Effector memory CD4-positive, alpha-beta T cell (primary cell): ENCODE results near the gene C1QBP.
A peak's percentile ranks its signal among the peaks of the same experiment; 100 is the strongest.
"Not testable (repeated sequence)": the region's sequence is repeated elsewhere in the genome, so short reads cannot be mapped to it uniquely, and the experiment has no call there.

Experiments
- DNase-seq, 3 donors: peaks; one replicate each; pipeline ENCODE4 v3.0.0-alpha.2; 2020
- H3K27ac ChIP-seq: 2 replicates; pipeline ENCODE4 v1.7.0; 2013; ENCODE audit warnings: mild to moderate bottlenecking, low read length, moderate library complexity; ENCODE audit not compliant: insufficient read depth, poor library complexity, severe bottlenecking
- H3K27me3 ChIP-seq: replicated peaks from 2 replicates; pipeline ENCODE4 v1.7.0; 2013; ENCODE audit warnings: mild to moderate bottlenecking, low read length; ENCODE audit not compliant: insufficient read depth, control insufficient read depth, poor library complexity, severe bottlenecking
- H3K36me3 ChIP-seq: 2 replicates; pipeline ENCODE4 v1.7.0; 2013; ENCODE audit warnings: mild to moderate bottlenecking, low read length, moderate library complexity; ENCODE audit not compliant: control insufficient read depth, insufficient read depth
- H3K4me1 ChIP-seq: 2 replicates; pipeline ENCODE4 v1.7.0; 2013; ENCODE audit warnings: low read length, mild to moderate bottlenecking; ENCODE audit not compliant: control insufficient read depth, insufficient read depth, poor library complexity, severe bottlenecking
- H3K4me3 ChIP-seq: 2 replicates; pipeline ENCODE4 v1.7.0; 2013; ENCODE audit warnings: low read length, low read depth, mild to moderate bottlenecking; ENCODE audit not compliant: insufficient read depth, poor library complexity, severe bottlenecking
- H3K9me3 ChIP-seq: 2 replicates; pipeline ENCODE4 v1.7.0; 2013; ENCODE audit warnings: mild to moderate bottlenecking, low read length, moderate library complexity; ENCODE audit not compliant: control insufficient read depth

The C1QBP gene

DNA sequence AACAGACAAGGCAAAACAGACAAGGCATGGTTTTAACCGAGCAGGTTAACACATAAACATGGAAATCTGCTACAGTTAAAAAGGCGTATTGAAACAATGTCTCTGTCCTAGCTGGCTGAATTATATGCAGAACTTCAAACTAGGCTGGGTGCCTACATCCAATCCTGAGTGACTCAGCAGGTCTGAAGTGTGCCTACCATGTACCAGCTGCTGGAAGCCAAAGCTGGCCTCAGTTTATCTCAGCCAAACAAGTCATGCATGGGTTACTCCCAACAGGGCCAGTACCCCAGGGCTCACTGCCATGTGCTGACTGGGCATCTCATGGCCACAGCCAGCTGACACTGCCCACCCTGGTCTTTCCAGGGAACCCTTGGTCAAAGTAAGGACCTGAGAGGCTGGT, 4.0 kb downstream of the C1QBP start:
- H3K36me3 ChIP-seq = peaks cover 48% of the 10 kb centered on the region
- H3K27me3 ChIP-seq = no peaks in the 10 kb centered on the region
- H3K4me1 ChIP-seq = peaks cover 20% of the 10 kb centered on the region
- DNase-seq = no peak
- no peak overlapping the region for H3K27ac ChIP-seq
- H3K4me3 ChIP-seq = no peak overlapping the region
- H3K9me3 ChIP-seq = no peaks in the 10 kb centered on the region

GRCh38 chr17:5431949-5432556, 6.9 kb downstream of the C1QBP start:
- Histone ChIP-seq H3K27ac (no peak overlapping the region), H3K36me3 (peaks cover 72% of the 10 kb centered on the region), H3K27me3 (no peaks in the 10 kb centered on the region), H3K4me3 (no peak overlapping the region), H3K4me1 (peaks cover 6% of the 10 kb centered on the region), H3K9me3 (no peaks in the 10 kb centered on the region)
- no peak for DNase-seq

GRCh38 chr17:5431234-5431633, 7.7 kb downstream of the C1QBP start:
- DNase-seq, H3K4me1 ChIP-seq, H3K27me3 ChIP-seq, H3K27ac ChIP-seq, H3K4me3 ChIP-seq, H3K9me3 ChIP-seq: not testable (repeated sequence)
- H3K36me3 ChIP-seq = peaks cover 79% of the 10 kb centered on the region

- no peaks in the 10 kb centered on the region for H3K9me3 ChIP-seq
- H3K27me3 ChIP-seq = no peaks in the 10 kb centered on the region
- DNase-seq = no peak
- peaks cover 86% of the 10 kb centered on the region for H3K36me3 ChIP-seq
- no peak overlapping the region for H3K27ac ChIP-seq
- no peak overlapping the region for H3K4me3 ChIP-seq
- no peaks in the 10 kb centered on the region for H3K4me1 ChIP-seq
Observed at GRCh38 chr17:5430413-5430999, 8.4 kb downstream of the C1QBP start.

- Histone ChIP-seq H3K9me3 (no peaks in the 10 kb centered on the region), H3K27ac (no peak overlapping the region), H3K27me3 (no peaks in the 10 kb centered on the region), H3K4me1 (no peaks in the 10 kb centered on the region), H3K36me3 (peaks cover 87% of the 10 kb centered on the region), H3K4me3 (no peak overlapping the region)
- DNase-seq = no peak
Observed at GRCh38 chr17:5429191-5429887, 9.6 kb downstream of the C1QBP start.

DNA sequence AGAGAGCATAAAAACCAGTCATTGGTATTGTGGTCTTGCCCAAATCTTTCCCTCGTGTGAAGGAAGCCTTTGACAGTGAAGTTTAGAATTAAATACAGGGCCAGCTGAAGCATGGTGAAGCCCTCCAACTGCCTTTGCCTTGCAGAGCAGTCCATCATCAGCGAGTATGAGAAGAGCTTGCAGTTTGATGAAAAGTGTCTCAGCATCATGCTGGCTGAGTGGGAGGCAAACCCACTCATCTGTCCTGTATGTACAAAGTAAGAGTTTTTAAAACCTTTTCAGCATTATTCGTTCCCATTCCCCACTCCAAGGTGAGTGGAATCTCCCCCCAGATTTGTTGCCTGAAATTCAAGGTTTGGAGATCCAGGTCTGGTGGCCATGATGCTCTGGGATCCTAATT, 13.1 kb downstream of the C1QBP start:
- peaks cover 78% of the 10 kb centered on the region for H3K36me3 ChIP-seq
- no peak for DNase-seq
- H3K27ac ChIP-seq = no peak overlapping the region
- no peaks in the 10 kb centered on the region for H3K27me3 ChIP-seq
- no peaks in the 10 kb centered on the region for H3K9me3 ChIP-seq
- H3K4me1 ChIP-seq = peaks cover 1% of the 10 kb centered on the region
- H3K4me3 ChIP-seq = no peak overlapping the region

DNA sequence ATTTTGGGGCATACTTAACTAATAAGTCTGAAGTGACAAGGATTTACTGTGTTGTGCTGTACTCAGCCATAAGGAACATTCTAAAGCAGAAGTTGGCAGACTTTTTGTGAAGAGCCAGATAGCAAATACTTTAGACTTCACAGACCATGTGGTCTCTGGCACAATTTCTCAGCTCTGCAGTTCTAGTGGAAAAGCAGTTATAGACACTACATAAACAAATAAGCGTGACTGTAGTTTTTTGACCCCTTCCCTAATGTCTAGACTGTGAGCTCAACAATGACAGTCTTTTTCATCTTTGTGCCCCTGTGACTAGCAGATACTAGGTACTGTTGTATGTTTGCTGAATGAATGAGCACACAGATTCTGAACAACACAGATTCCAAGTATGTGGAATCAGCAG, 14.0 kb downstream of the C1QBP start:
- no peak overlapping the region for H3K4me3 ChIP-seq
- no peak overlapping the region for H3K27ac ChIP-seq
- H3K27me3 ChIP-seq = no peaks in the 10 kb centered on the region
- no peaks in the 10 kb centered on the region for H3K9me3 ChIP-seq
- no peak for DNase-seq
- H3K36me3 ChIP-seq = peaks cover 71% of the 10 kb centered on the region
- peaks cover 6% of the 10 kb centered on the region for H3K4me1 ChIP-seq

DNA sequence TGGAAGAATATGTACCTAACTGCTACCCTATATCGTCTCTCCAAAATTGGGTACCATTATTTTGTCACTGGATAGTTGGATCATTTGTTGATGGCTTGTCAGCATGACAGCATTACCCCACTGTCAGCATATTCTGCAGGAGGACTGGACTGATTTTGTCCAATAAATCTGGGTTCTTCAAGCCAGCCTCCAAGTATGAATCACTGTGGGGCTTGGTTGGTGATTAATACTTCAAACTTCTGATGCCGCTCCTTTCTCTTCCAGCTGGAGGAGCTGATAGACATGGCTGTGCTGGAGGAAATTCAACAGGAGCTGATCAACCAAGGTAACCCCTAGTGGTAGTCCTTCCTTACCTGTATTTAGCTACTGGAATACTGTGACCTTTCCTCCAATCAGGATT, 16.4 kb downstream of the C1QBP start:
- Histone ChIP-seq H3K9me3 (no peaks in the 10 kb centered on the region), H3K36me3 (peaks cover 47% of the 10 kb centered on the region), H3K4me1 (peaks cover 6% of the 10 kb centered on the region), H3K4me3 (no peak overlapping the region), H3K27ac (no peak overlapping the region), H3K27me3 (no peaks in the 10 kb centered on the region)
- DNase-seq = no peak

- Histone ChIP-seq H3K9me3 (no peaks in the 10 kb centered on the region), H3K4me1 (peaks cover 6% of the 10 kb centered on the region), H3K27me3 (no peaks in the 10 kb centered on the region), H3K27ac (peak within 1 kb of the TSS; percentile 94), H3K4me3 (peak within 1 kb of the TSS; percentile 78), H3K36me3 (peaks cover 47% of the 10 kb centered on the region)
- DNase-seq = peak; percentile 79 to 82 (median 80)
Observed at GRCh38 chr17:5419959-5420653, 18.8 kb downstream of the C1QBP start, which contains the start of gene RPAIN. Gene RPAIN, plus strand, starts transcription at chr17:5420182. Its CDS starts 29 bp downstream, at chr17:5420211.
